HEK293 (cell line): ENCODE data around the gene SLC19A2.
"Not testable (repeated sequence)": the region's sequence is repeated elsewhere in the genome, so short reads cannot be mapped to it uniquely, and the experiment has no call there.

Experiments
- CTCF ChIP-seq: fragments of 450-650 bp; formaldehyde crosslinking; IDR thresholded peaks from 2 replicates; pipeline ENCODE4 v1.5.1; 2016; ENCODE audit warnings: missing biosample characterization, missing genetic modification characterization
- KLF1 ChIP-seq: fragments of 450-650 bp; formaldehyde crosslinking; IDR thresholded peaks from 2 replicates; pipeline ENCODE4 v1.5.1; 2016; ENCODE audit warnings: missing biosample characterization, missing genetic modification characterization
- KLF7 ChIP-seq: fragments of 450-650 bp; formaldehyde crosslinking; IDR thresholded peaks from 2 replicates; pipeline ENCODE4 v1.5.1; 2016; ENCODE audit warnings: missing biosample characterization, missing genetic modification characterization, borderline replicate concordance
- OSR2 ChIP-seq: fragments of 450-650 bp; formaldehyde crosslinking; IDR thresholded peaks from 2 replicates; pipeline ENCODE4 v1.5.1; 2016; ENCODE audit warnings: missing biosample characterization, missing genetic modification characterization
- PRDM4 ChIP-seq: fragments of 450-650 bp; formaldehyde crosslinking; IDR thresholded peaks from 2 replicates; pipeline ENCODE4 v1.5.1; 2017; ENCODE audit warnings: missing biosample characterization, missing genetic modification characterization
- RBAK ChIP-seq: fragments of 450-650 bp; formaldehyde crosslinking; IDR thresholded peaks from 2 replicates; pipeline ENCODE4 v1.5.1; 2016; ENCODE audit warnings: missing biosample characterization, missing genetic modification characterization
- ZBTB7A ChIP-seq: fragments of 450-650 bp; formaldehyde crosslinking; IDR thresholded peaks from 2 replicates; pipeline ENCODE4 v1.5.1; 2016; ENCODE audit warnings: low read depth, missing biosample characterization, missing genetic modification characterization
- ZNF324 ChIP-seq: fragments of 450-650 bp; formaldehyde crosslinking; IDR thresholded peaks from 2 replicates; pipeline ENCODE4 v1.5.1; 2016; ENCODE audit warnings: missing biosample characterization, missing genetic modification characterization
- ZNF48 ChIP-seq: fragments of 450-650 bp; formaldehyde crosslinking; IDR thresholded peaks from 2 replicates; pipeline ENCODE4 v1.5.1; 2016; ENCODE audit warnings: missing biosample characterization, missing genetic modification characterization
- ZNF521 ChIP-seq: fragments of 450-650 bp; formaldehyde crosslinking; IDR thresholded peaks from 2 replicates; pipeline ENCODE4 v1.5.1; 2017; ENCODE audit warnings: missing biosample characterization, mild to moderate bottlenecking, missing genetic modification characterization
- ZNF530 ChIP-seq: fragments of 450-650 bp; formaldehyde crosslinking; IDR thresholded peaks from 2 replicates; pipeline ENCODE4 v1.5.1; 2016; ENCODE audit warnings: low read depth, missing biosample characterization, missing genetic modification characterization
- ZNF629 ChIP-seq: fragments of 450-650 bp; formaldehyde crosslinking; IDR thresholded peaks from 2 replicates; pipeline ENCODE4 v1.5.1; 2017; ENCODE audit warnings: missing biosample characterization, missing genetic modification characterization
- ZNF776 ChIP-seq: fragments of 450-650 bp; formaldehyde crosslinking; IDR thresholded peaks from 2 replicates; pipeline ENCODE4 v1.5.0; 2017; ENCODE audit warnings: missing biosample characterization, missing genetic modification characterization, borderline replicate concordance

DNA sequence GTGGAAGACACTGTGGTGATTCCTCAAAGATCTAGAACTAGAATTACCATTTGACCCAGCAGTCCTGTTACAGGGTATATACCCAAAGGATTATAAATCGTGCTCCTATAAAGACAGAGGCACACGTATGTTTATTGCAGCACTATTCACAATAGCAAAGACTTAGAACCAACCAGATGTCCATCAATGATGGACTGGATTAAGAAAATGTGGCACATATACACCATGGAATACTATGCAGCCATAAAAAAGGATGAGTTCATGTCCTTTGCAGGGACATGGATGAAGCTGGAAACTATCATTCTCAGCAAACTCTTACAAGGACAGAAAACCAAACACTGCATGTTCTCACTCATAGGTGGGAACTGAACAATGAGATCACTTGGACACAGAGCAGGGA lies 17.9 kb upstream of the SLC19A2 start:
- TF ChIP-seq CTCF; ZNF521; RBAK; PRDM4 (tag by site-specific recombination); ZNF776 (tag by site-specific recombination); OSR2 (tag by site-specific recombination); KLF1 (tag by site-specific recombination); ZBTB7A; ZNF530 (tag by site-specific recombination); KLF7; ZNF324 (tag by site-specific recombination); ZNF48 (tag by site-specific recombination); ZNF629: not testable (repeated sequence)
